HG03565 (cell line): ENCODE data around the gene SAXO1.
"Not testable (repeated sequence)": the region's sequence is repeated elsewhere in the genome, so short reads cannot be mapped to it uniquely, and the experiment has no call there.

Experiments used
- ATAC-seq: cut with Tn5 transposase; IDR thresholded peaks from one replicate; pipeline ENCODE4 v1.9.1; 2021; ENCODE audit warnings: mild to moderate bottlenecking, moderate library complexity; ENCODE audit not compliant: unreplicated experiment

Gene SAXO1

GRCh38 chr9:18971909-18972308 is 61.1 kb downstream of the SAXO1 start:
- no peak for ATAC-seq

GRCh38 chr9:18971404-18971803 is 61.6 kb downstream of the SAXO1 start:
- ATAC-seq = no peak

GRCh38 chr9:18970393-18970792 is 62.6 kb downstream of the SAXO1 start:
- ATAC-seq = no peak

- ATAC-seq = no peak
Measured at GRCh38 chr9:18969128-18969527, 63.9 kb downstream of the SAXO1 start.

- no peak for ATAC-seq
Measured at GRCh38 chr9:18955626-18956025, 77.4 kb downstream of the SAXO1 start.

GRCh38 chr9:18951936-18952335 is 81.1 kb downstream of the SAXO1 start:
- no peak for ATAC-seq

GRCh38 chr9:18947892-18948339 is 85.1 kb downstream of the SAXO1 start:
- ATAC-seq = no peak

GRCh38 chr9:18942801-18943200 is 90.2 kb downstream of the SAXO1 start:
- no peak for ATAC-seq

GRCh38 chr9:18941060-18941740 is 91.8 kb downstream of the SAXO1 start:
- ATAC-seq = no peak

GRCh38 chr9:18939943-18940342 is 93.1 kb downstream of the SAXO1 start:
- no peak for ATAC-seq

GRCh38 chr9:18936094-18936871 is 96.7 kb downstream of the SAXO1 start:
- ATAC-seq = no peak

- ATAC-seq = no peak
Measured at GRCh38 chr9:18935541-18935940, 97.5 kb downstream of the SAXO1 start.

- not testable (repeated sequence) for ATAC-seq
Measured at GRCh38 chr9:18930611-18931010, 102.4 kb downstream of the SAXO1 start.

- ATAC-seq = no peak
Measured at GRCh38 chr9:18928711-18929110, 104.3 kb downstream of the SAXO1 start.

GRCh38 chr9:18926513-18926912 is 106.5 kb downstream of the SAXO1 start:
- no peak for ATAC-seq

- ATAC-seq = no peak
Measured at GRCh38 chr9:18925880-18926279, 107.1 kb downstream of the SAXO1 start.

- no peak for ATAC-seq
Measured at GRCh38 chr9:18923671-18924430, 109.2 kb downstream of the SAXO1 start.

GRCh38 chr9:18923167-18923566 is 109.8 kb downstream of the SAXO1 start:
- no peak for ATAC-seq

GRCh38 chr9:18922161-18922885 is 110.7 kb downstream of the SAXO1 start:
- ATAC-seq = no peak

GRCh38 chr9:18921366-18922075 is 111.5 kb downstream of the SAXO1 start:
- no peak for ATAC-seq
